Heart right ventricle (tissue), 16 donors: ENCODE results near the gene PCBP3. TPM values are rescaled to one million over a fixed set of nuclear protein-coding genes. Genes with fewer than 3 reads are reported as not detected.

Source experiments
- ATAC-seq, 8 donors: fragments of 200-7000 bp; cut with Tn5 transposase; one replicate each; pipeline ENCODE4 v1.9.1; 2020; ENCODE audit warnings: mild to moderate bottlenecking in 8 of 8, moderate library complexity in 8 of 8, moderate number of reproducible peaks in 1 of 8
- DNase-seq, 2 donors: peaks; one replicate each; pipeline ENCODE4 v3.0.0-alpha.2; 2020
- H3K27ac ChIP-seq, 10 donors: fragments of 200-600 bp; sonication (generic) in 2 of 10; one replicate each; pipeline versions ENCODE4 v1.5.0 to v1.8.0; 2020 to 2022; ENCODE audit warnings: mild to moderate bottlenecking in 3 of 10
- H3K27me3 ChIP-seq, 7 donors: fragments of 200-600 bp; one replicate each; pipeline ENCODE4 v1.8.0; 2021 to 2022; ENCODE audit warnings: mild to moderate bottlenecking in 2 of 7
- H3K36me3 ChIP-seq, 9 donors: fragments of 200-600 bp; sonication (generic) in 1 of 9; one replicate each; pipeline versions ENCODE4 v1.5.0 to v1.8.0; 2020 to 2022; ENCODE audit warnings: mild to moderate bottlenecking in 2 of 9
- H3K4me1 ChIP-seq, 9 donors: fragments of 200-600 bp; sonication (generic) in 1 of 9; one replicate each; pipeline versions ENCODE4 v1.5.0 to v1.8.0; 2020 to 2022; ENCODE audit warnings: mild to moderate bottlenecking in 4 of 9
- H3K4me3 ChIP-seq, 10 donors: fragments of 200-600 bp; sonication (generic) in 2 of 10; one replicate each; pipeline versions ENCODE4 v1.5.0 to v1.8.0; 2020 to 2022; ENCODE audit warnings: mild to moderate bottlenecking in 7 of 10, moderate library complexity in 2 of 10
- H3K9me3 ChIP-seq, 11 donors: fragments of 200-600 bp in 10 of 11; sonication (generic) in 2 of 11; one replicate each; pipeline versions ENCODE4 v1.5.0 to v1.8.0; 2013 to 2022; ENCODE audit warnings: mild to moderate bottlenecking in 2 of 11, control low read depth in 1 of 11, moderate library complexity in 1 of 11
- CTCF ChIP-seq, 9 donors: fragments of 200-600 bp; sonication (generic) in 2 of 9; IDR thresholded peaks; one replicate each; pipeline versions ENCODE4 v1.5.0 to v1.8.0; 2021 to 2022; ENCODE audit warnings: antibody characterized with exemption in 9 of 9, mild to moderate bottlenecking in 5 of 9, moderate library complexity in 1 of 9
- WGBS, 2 donors: extraction: QIAGEN DNeasy Blood & Tissue Kit; methylation state at CpG; one replicate each; pipeline ENCODE4 v1.1.7; 2013; ENCODE audit warnings: inconsistent platforms in 1 of 2; 5-methylcytosine and 5-hydroxymethylcytosine counted together
- intact Hi-C, 10 donors: fragments of 100-400 bp; cut with DNase I; formaldehyde crosslinking; loops; one replicate each; pipeline versions ENCODE4 v1.11.1 to v1.14.2; 2022
- polyA plus RNA-seq, 2 donors: library from polyadenylated mRNA; stranded (reverse); fragments of 200-250 nt; gene quantifications; one replicate each; pipeline ENCODE4 v1.2.3, GENCODE V29; 2013
- total RNA-seq, 10 donors: library from RNA; stranded (reverse); fragmentation: NEBNext Ultra II Directional in 3 of 10; extraction: Animal tissue kit (Norgen Biotek cat#: 25700) in 3 of 10; gene quantifications; one replicate each; pipeline versions ENCODE4 v1.2.1 to v1.2.4, GENCODE V29; 2021 to 2023
- donor health status: Arrhythmogenic right ventricular cardiomyopathy.
- donor health status: ischemic (EF 13 %, LVEDD 7.1; RV severe dilation, severe dysfunction).
- donor health status: healthy with polysubstance abuse.
- donor health status: DM: no; HTN: yes; CAD: no.
- donor health status: DM: no; HTN: no; CAD: no.
- donor health status: ischemic (EF 25% LVEDD 6.9; RV normal size, moderate dysfunction).
- donor health status: ischemic (EF 25% LVEDD 5.7; RV mildly dilated, moderate dysfunction).
- donor health status: healthy.
- donor health status: DM: yes; HTN: yes; CAD: no.
- donor health status: Ischemic cardiomyopathy.
- donor health status: ischemic (EF 35%, LVEDD 5.7; RV mildly dilated, moderate dysfunction).
- donor health status: nonischemic (EF 11% LVEDD 7.7; RV severe dilation, severe dysfunction).
- donor health status: DM: yes; HTN: yes; CAD: no.
- donor health status: PGD.
- donor health status: ischemic (EF 29% LVEDD 5.4; RV normal size, mild dysfunction).
- donor health status: nonischemic (EF 23%, LVEDD 6.1; RV moderate dilation, normal function).

The PCBP3 gene
- total and polyA plus RNA-seq, 12 donors = 0.25 to 11.3 (median 1.2) TPM

GRCh38 chr21:45930792-45931191 lies 287.3 kb downstream of the PCBP3 start:
- no peaks in the 10 kb centered on the region for H3K4me1 ChIP-seq
- intact Hi-C loops = loop anchor here in 1 of 10 donors (10.0 kb wide), 1 partner anchor 56 kb away; no protein-coding TSS in a partner anchor
- ATAC-seq (no peak), DNase-seq (no peak)
- H3K36me3 ChIP-seq = no peaks in the 10 kb centered on the region
- TF ChIP-seq CTCF (IDR thresholded peaks at IDR 0.05) = no peak
- no peak overlapping the region for H3K4me3 ChIP-seq
- whole genome bisulfite sequencing, 2 donors = 81 to 82% methylated on average over 7 of the region's 7 CpGs
- no peak overlapping the region for H3K27ac ChIP-seq
- H3K9me3 ChIP-seq = peaks cover 0 to 24% (median 6%) of the 10 kb centered on the region in 11 donors
- H3K27me3 ChIP-seq = peaks cover 0 to 3% (median 0%) of the 10 kb centered on the region in 7 donors

GRCh38 chr21:45931397-45931969 lies 288.0 kb downstream of the PCBP3 start:
- H3K27ac ChIP-seq = no peak overlapping the region
- peaks cover 0 to 3% (median 0%) of the 10 kb centered on the region in 7 donors for H3K27me3 ChIP-seq
- no peaks in the 10 kb centered on the region for H3K36me3 ChIP-seq
- no peak overlapping the region for H3K4me3 ChIP-seq
- intact Hi-C loops = loop anchor here in 1 of 10 donors (10.0 kb wide), 1 partner anchor 57 kb away; no protein-coding TSS in a partner anchor
- no peak for ATAC-seq
- 90% methylated on average over 23 of the region's 23 CpGs for WGBS, 2 donors
- DNase-seq = no peak
- no peaks in the 10 kb centered on the region for H3K4me1 ChIP-seq
- TF ChIP-seq CTCF (IDR thresholded peaks at IDR 0.05) = no peak
- H3K9me3 ChIP-seq = peaks cover 0 to 30% (median 12%) of the 10 kb centered on the region in 11 donors

GRCh38 chr21:45932922-45933502 lies 289.5 kb downstream of the PCBP3 start:
- no peak for TF ChIP-seq CTCF (IDR thresholded peaks at IDR 0.05)
- no peak for DNase-seq
- peaks cover 0 to 3% (median 0%) of the 10 kb centered on the region in 7 donors for H3K27me3 ChIP-seq
- H3K27ac ChIP-seq = no peak overlapping the region
- H3K36me3 ChIP-seq = no peaks in the 10 kb centered on the region
- no peaks in the 10 kb centered on the region for H3K4me1 ChIP-seq
- H3K9me3 ChIP-seq = peaks cover 0 to 41% (median 14%) of the 10 kb centered on the region in 11 donors
- no peak for ATAC-seq
- 73 to 75% methylated on average over 9 of the region's 9 CpGs for WGBS, 2 donors
- intact Hi-C loops = loop anchor here in 1 of 10 donors (10.0 kb wide), 1 partner anchor 58 kb away; no protein-coding TSS in a partner anchor
- H3K4me3 ChIP-seq = no peak overlapping the region

- no peak for DNase-seq
- no peak for ATAC-seq
- Histone ChIP-seq H3K4me1 (no peaks in the 10 kb centered on the region), H3K9me3 (peaks cover 0 to 41% (median 14%) of the 10 kb centered on the region in 11 donors), H3K4me3 (no peak overlapping the region), H3K27ac (no peak overlapping the region), H3K36me3 (no peaks in the 10 kb centered on the region), H3K27me3 (peaks cover 0 to 3% (median 0%) of the 10 kb centered on the region in 7 donors)
- no peak for TF ChIP-seq CTCF (IDR thresholded peaks at IDR 0.05)
- 55 to 66% methylated on average over 6 of the region's 6 CpGs for whole genome bisulfite sequencing, 2 donors
- intact Hi-C loops = loop anchor here in 1 of 10 donors (10.0 kb wide), 1 partner anchor 59 kb away; no protein-coding TSS in a partner anchor
These were observed 290.6 kb downstream of the PCBP3 start for GRCh38 chr21:45934085-45934484.
